Upper lobe of left lung (tissue), 6 donors: ENCODE results near the gene SUMF1. TPM values are rescaled to one million over a fixed set of nuclear protein-coding genes. Genes with fewer than 3 reads are reported as not detected.
A peak's percentile ranks its signal among the peaks of the same experiment; 100 is the strongest.

Experiments used
- ATAC-seq, 2 donors: fragments of 200-7000 bp; cut with Tn5 transposase; one replicate each; pipeline ENCODE4 v1.9.1; 2022; ENCODE audit warnings: mild to moderate bottlenecking in 2 of 2, moderate library complexity in 2 of 2; ENCODE audit not compliant: low FRiP score in 2 of 2
- DNase-seq, 2 donors: peaks; one replicate each; pipeline ENCODE4 v3.0.0-alpha.2; 2019 to 2020
- H3K27ac ChIP-seq, 4 donors: fragments of 200-600 bp; sonication (generic); one replicate each; pipeline ENCODE4 v1.5.1; 2016 to 2019
- H3K27me3 ChIP-seq, 4 donors: fragments of 200-600 bp; sonication (generic); one replicate each; pipeline ENCODE4 v1.5.1; 2017 to 2019
- H3K36me3 ChIP-seq, 4 donors: fragments of 200-600 bp; sonication (generic); one replicate each; pipeline ENCODE4 v1.5.1; 2016 to 2019
- H3K4me1 ChIP-seq, 4 donors: fragments of 200-600 bp; sonication (generic); one replicate each; pipeline ENCODE4 v1.5.1; 2018 to 2019
- H3K4me3 ChIP-seq, 4 donors: fragments of 200-600 bp; sonication (generic); one replicate each; pipeline ENCODE4 v1.5.1; 2017 to 2019; ENCODE audit warnings: mild to moderate bottlenecking in 2 of 4, moderate library complexity in 1 of 4
- H3K9me3 ChIP-seq, 4 donors: fragments of 200-600 bp; sonication (generic); one replicate each; pipeline ENCODE4 v1.5.1; 2018 to 2019
- EP300 ChIP-seq, 4 donors: sonication (generic); formaldehyde crosslinking; IDR thresholded peaks; one replicate each; pipeline ENCODE4 v1.5.1; 2017; ENCODE audit warnings: antibody characterized with exemption in 4 of 4, control low read depth in 2 of 4
- POLR2A ChIP-seq, 4 donors: fragments of 450-650 bp; IDR thresholded peaks; one replicate each; pipeline ENCODE4 v1.5.1; 2016 to 2017; ENCODE audit warnings: antibody characterized with exemption in 4 of 4, mild to moderate bottlenecking in 2 of 4
- POLR2AphosphoS5 ChIP-seq, 2 donors: sonication (generic); formaldehyde crosslinking; IDR thresholded peaks; one replicate each; pipeline ENCODE4 v1.5.1; 2017; ENCODE audit warnings: antibody characterized with exemption in 2 of 2
- WGBS, 2 donors: methylation state at CpG; one replicate each; pipeline ENCODE4 v1.1.5; 2017 to 2018; 5-methylcytosine and 5-hydroxymethylcytosine counted together
- total RNA-seq, 6 donors: library from RNA; depleted of rRNA in 4 of 6; stranded (reverse); fragments of >200 nt in 4 of 6; gene quantifications; one replicate each; pipeline versions ENCODE4 v1.1.0 to v1.2.1, GENCODE V29; 2016 to 2021
- TF ChIP-seq, protein P1 (sequence below), 6 experiments: fragments of 450-650 bp in 4 of 6; fragments of 200-600 bp in 2 of 6; sonication (generic) in 2 of 6; IDR thresholded peaks; one replicate each; pipeline ENCODE4 v1.5.1; 2016 to 2019; ENCODE audit warnings: antibody characterized with exemption in 6 of 6
- donor health status: DM: no; HTN: no; CAD: no; lungs with moderate emphysema.
- donor health status: DM: no; HTN: yes; CAD: no; lungs with severe emphysema.

SUMF1 gene
- total RNA-seq, 6 donors from 2014 or later, result 34.5 to 63.0 (median 54.0) TPM

DNA sequence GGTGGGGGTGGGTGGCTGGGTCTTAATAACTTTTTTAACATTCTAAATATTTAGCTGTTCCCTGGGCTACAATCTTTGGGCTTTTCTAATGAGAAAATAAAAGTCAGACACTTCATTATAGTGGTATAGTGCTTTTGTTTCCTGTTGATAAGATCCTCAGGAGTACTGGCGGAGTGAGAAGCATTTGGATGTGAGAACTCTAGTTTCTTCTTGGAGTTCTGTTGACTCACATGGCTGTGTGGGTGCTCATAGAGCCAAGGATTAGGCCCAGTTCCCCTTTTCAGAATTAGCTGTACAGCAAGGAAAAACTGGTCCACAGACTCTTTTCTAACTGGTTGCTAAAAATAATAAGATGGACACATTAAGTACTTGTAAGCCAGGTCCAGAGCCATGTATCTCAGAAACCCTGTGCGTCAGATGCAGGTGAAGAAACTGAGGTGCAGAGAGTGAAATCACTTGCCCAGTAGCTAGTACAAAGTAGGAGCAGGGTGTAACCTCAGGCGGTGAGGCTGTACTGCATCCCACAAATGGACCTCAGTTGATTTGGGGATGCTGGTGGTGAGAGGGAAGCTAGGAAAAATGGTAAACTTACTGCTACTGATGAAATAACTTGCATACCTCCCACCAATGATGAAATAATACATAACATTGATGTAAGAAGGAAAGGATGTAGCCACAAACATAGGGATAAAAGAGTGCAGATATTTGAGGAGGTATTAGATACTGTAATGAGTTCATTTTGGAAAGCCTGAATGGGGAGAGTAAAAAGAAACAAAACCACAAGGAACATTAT lies 28.4 kb upstream of the SUMF1 start:
- peaks cover 19 to 31% (median 25%) of the 10 kb centered on the region in 4 donors for H3K4me1 ChIP-seq
- TF ChIP-seq POLR2A (IDR thresholded peaks at IDR 0.05) (no peak), EP300 (IDR thresholded peaks at IDR 0.05) (no peak), POLR2AphosphoS5 (IDR thresholded peaks at IDR 0.05) (no peak)
- TF ChIP-seq, protein P1, sequence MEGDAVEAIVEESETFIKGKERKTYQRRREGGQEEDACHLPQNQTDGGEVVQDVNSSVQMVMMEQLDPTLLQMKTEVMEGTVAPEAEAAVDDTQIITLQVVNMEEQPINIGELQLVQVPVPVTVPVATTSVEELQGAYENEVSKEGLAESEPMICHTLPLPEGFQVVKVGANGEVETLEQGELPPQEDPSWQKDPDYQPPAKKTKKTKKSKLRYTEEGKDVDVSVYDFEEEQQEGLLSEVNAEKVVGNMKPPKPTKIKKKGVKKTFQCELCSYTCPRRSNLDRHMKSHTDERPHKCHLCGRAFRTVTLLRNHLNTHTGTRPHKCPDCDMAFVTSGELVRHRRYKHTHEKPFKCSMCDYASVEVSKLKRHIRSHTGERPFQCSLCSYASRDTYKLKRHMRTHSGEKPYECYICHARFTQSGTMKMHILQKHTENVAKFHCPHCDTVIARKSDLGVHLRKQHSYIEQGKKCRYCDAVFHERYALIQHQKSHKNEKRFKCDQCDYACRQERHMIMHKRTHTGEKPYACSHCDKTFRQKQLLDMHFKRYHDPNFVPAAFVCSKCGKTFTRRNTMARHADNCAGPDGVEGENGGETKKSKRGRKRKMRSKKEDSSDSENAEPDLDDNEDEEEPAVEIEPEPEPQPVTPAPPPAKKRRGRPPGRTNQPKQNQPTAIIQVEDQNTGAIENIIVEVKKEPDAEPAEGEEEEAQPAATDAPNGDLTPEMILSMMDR (IDR thresholded peaks at IDR 0.05), result no peak

DNA sequence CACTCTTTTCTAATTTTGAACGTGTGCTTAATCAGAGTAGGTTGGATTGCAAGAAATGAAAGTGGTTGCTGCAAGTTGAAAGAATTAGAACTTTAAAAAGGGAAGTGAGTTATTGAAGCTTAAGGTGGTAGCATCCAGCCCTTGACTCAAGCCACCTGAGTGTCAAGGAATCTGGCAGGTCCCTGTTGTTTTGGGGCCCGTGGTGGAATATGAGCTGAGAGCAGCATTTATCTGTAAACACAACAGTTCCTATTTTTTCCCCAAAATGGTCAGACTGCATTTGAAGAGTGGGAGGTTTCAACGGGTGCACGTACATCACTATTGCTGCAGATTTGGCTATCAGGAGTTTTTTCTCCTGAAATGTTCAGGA lies 27.8 kb upstream of the SUMF1 start:
- DNase-seq (no peak), ATAC-seq (no peak)
- TF ChIP-seq POLR2A (IDR thresholded peaks at IDR 0.05) (no peak), POLR2AphosphoS5 (IDR thresholded peaks at IDR 0.05) (no peak), EP300 (IDR thresholded peaks at IDR 0.05) (no peak)
- TF ChIP-seq, protein P1 (IDR thresholded peaks at IDR 0.05), result no peak
- Histone ChIP-seq H3K27me3 (no peaks in the 10 kb centered on the region), H3K27ac (peak overlapping the region; percentile 40 to 92 (median 76)), H3K36me3 (no peaks in the 10 kb centered on the region), H3K4me1 (peaks cover 19 to 31% (median 25%) of the 10 kb centered on the region in 4 donors), H3K4me3 (peak overlapping the region in 3 of 4 donors; percentile 70 to 94 (median 88)), H3K9me3 (no peaks in the 10 kb centered on the region)
- 26 to 36% methylated on average over 4 of the region's 4 CpGs for WGBS, 2 donors

More for the DNA sequence above, 28.4 kb upstream of the SUMF1 start:
- Histone ChIP-seq H3K9me3 (no peaks in the 10 kb centered on the region), H3K27me3 (no peaks in the 10 kb centered on the region), H3K4me3 (peak overlapping the region in 3 of 4 donors; percentile 70 to 94 (median 88)), H3K27ac (peak overlapping the region in 3 of 4 donors; percentile 40 to 88 (median 63)), H3K36me3 (no peaks in the 10 kb centered on the region)
- DNase-seq, result no peak
- WGBS, 2 donors, result 56 to 75% methylated on average over 3 of the region's 3 CpGs
- no peak for ATAC-seq

DNA sequence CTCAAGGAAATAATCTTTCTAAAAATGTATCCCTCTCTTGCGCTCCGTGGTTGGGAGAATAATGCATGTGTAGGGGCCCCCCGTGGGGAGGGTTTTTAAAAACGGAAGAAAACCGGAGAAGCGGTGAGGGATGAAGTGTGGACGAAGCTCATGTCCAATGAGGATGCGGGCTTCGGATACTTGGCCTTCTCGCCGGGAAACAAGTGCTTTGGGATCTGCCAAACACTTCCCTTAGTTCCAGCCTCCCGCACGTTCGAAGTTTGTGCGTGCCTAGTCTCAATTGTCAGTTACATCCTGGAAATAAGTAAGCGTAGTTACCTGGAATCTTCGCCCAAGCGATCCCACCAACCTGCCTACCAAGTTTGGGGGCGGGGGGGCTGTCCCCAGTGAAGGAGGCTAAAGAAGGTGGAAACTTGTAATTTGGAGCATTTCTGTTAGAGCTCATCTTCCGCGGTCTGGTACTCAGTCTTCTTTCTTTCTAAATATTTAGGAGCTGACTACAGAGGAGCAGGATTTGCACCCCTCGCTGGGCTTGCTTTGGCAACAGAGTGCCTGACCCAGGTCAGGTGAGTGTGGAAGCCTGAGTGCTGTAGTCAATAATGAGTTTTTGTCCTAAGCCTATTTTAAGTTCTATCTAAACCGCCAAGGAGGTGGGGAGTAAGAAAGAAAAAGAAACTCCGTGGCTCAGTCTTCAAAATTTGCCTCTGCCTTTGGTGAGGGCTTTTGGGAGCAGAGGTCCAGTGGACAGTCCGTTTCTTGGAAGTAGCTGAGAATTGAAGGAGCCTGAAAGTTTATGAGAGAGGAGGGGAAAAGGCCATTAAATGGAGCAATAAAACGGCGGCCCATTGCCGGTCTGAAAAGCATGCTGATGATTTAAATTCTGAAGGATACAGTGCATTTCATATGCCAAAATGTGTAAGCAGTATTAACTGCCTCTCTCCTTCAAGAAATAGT lies 27.1 kb upstream of the SUMF1 start:
- WGBS, 2 donors, result 7% methylated on average over 28 of the region's 28 CpGs
- Histone ChIP-seq H3K9me3 (no peaks in the 10 kb centered on the region), H3K4me1 (peaks cover 19 to 31% (median 25%) of the 10 kb centered on the region in 4 donors), H3K27ac (peak overlapping the region; percentile 40 to 92 (median 76)), H3K4me3 (peak overlapping the region; percentile 70 to 94 (median 84)), H3K27me3 (no peaks in the 10 kb centered on the region), H3K36me3 (no peaks in the 10 kb centered on the region)
- DNase-seq (peak in 1 of 2 donors; percentile 39), ATAC-seq (peak in 1 of 2 donors; percentile 27)
- TF ChIP-seq, protein P1 (IDR thresholded peaks at IDR 0.05), result no peak
- TF ChIP-seq POLR2A (IDR thresholded peaks at IDR 0.05), result no peak
- TF ChIP-seq POLR2AphosphoS5 (IDR thresholded peaks at IDR 0.05), result no peak
- TF ChIP-seq EP300 (IDR thresholded peaks at IDR 0.05), result no peak

DNA sequence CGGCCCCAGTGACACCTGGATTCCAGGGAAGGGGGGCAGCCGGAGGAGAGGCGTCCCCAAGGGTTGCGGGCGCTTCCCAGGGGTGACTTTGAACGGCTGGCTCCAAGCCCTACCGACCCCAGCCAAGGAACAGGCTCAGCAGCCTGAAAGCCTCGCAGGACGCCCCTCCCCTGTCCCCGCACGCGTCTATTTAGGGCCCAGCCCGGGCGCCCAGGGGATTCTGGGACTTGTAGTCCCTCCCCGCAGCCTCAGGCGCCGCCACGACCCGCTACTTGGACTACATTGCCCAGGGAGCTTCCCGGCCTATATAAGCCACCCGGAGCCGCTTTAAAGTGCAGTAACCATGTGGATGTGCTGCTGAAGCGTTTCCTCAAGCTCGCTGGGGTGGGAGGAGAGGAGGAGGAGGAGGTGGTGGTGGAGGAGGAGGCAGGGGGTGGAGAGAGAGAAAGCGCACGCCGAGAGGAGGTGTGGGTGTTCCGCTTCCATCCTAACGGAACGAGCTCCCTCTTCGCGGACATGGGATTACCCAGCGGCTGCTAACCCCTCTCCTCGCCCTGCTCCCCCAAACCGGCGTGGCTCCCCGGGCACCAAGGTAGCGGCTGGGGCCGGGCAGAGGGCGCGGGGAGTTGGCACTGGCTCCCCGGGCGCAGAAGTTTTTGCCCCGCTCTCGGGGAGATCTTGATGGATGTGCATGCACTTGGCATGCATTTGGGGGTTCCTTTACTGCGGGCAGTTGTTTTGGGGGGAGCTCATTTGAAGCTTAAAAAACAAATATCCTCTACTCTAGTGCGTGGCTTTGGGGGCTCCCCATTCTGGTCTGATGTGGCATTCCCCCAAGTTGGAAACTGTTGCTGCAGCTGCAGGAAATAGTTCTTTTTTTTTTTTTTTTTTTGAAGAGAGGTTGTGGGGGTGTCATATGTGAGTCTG lies 26.2 kb upstream of the SUMF1 start, which contains the start of gene ITPR1:
Gene ITPR1, plus strand, starts transcription at position 335 of the 927 bp plus-strand sequence. CDS start 23,144 bp downstream, outside the sequence.
- Histone ChIP-seq H3K27me3 (no peaks in the 10 kb centered on the region), H3K4me1 (peaks cover 19 to 31% (median 25%) of the 10 kb centered on the region in 4 donors), H3K27ac (peak within 1 kb of the TSS; percentile 87 to 92 (median 88)), H3K36me3 (no peaks in the 10 kb centered on the region), H3K9me3 (no peaks in the 10 kb centered on the region), H3K4me3 (peak within 1 kb of the TSS; percentile 70 to 94 (median 84))
- 0% methylated on average over 25 to 39 of the region's 47 CpGs for WGBS, 2 donors
- DNase-seq, result peak; percentile 96 to 99
- peak; percentile 99 for ATAC-seq
- TF ChIP-seq, protein P1 (IDR thresholded peaks at IDR 0.05), result peak in 1 of 6 experiments; percentile 28
- TF ChIP-seq POLR2A (IDR thresholded peaks at IDR 0.05) (peak in 3 of 4 donors; percentile 89 to 100 (median 99)), EP300 (IDR thresholded peaks at IDR 0.05) (peak in 1 of 4 donors; percentile 6), POLR2AphosphoS5 (IDR thresholded peaks at IDR 0.05) (peak; percentile 94 to 100)
